Measurements from ENCODE around the gene CYP1A2. TPM values are rescaled to one million over a fixed set of nuclear protein-coding genes. Genes with fewer than 3 reads are reported as not detected.

Gene CYP1A2
- total and polyA plus RNA-seq, 2 of the 13 experiments (the other 11 are each of a cell fraction or from before 2014, with no cell fraction given), result 0.07 TPM; not detected in 1

GRCh38 chr15:74776821-74777768, 28.4 kb downstream of the CYP1A2 start (continued):
- peak; percentile 36; the same call in 1 of the 2 replicates for TF ChIP-seq UBTF (CRISPR knock-in tag; IDR thresholded peaks at IDR 0.05)

- POLR2A ChIA-PET, result interaction anchor here (0.7 to 2.3 kb wide), 7 partner anchors 9 to 590 kb away, joined by 3 to 7 read pairs (median 5); partner anchors contain the start of genes CLK3, CYP1A1 and MAN2C1
- 32% methylated on average over 6 of the region's 6 CpGs for WGBS (ENCODE audit: low lambda C conversion rate)
Measured at GRCh38 chr15:74777769-74778598, 29.3 kb downstream of the CYP1A2 start.

More at GRCh38 chr15:74777769-74778598, 29.3 kb downstream of the CYP1A2 start:
- in situ Hi-C loops (cut with HindIII; ENCODE audit: extremely low pct_ligation_motif_present, low pct_unique_long_range_greater_than_20kb), result loop anchor here (10.0 kb wide), 1 partner anchor 177 kb away; the partner anchor contains the start of gene RPP25
- H3K27me3 ChIP-seq (ENCODE audit: control insufficient read depth in 1 of 2, insufficient read depth in 2 of 2, low read length in 2 of 2), result no peaks in the 10 kb centered on the region
- H4K20me1 ChIP-seq (ENCODE audit: insufficient read depth, low read length), result no peaks in the 10 kb centered on the region
- DNase-seq (ENCODE audit: low spot score) (no peak), FAIRE-seq (peak; percentile 12), ATAC-seq (peak; percentile 51)
- peaks cover 86% of the 10 kb centered on the region for H3K4me1 ChIP-seq (ENCODE audit: insufficient read depth, low read length)
- intact Hi-C loops (cut with micrococcal nuclease; ENCODE audit: unreplicated experiment), result no loop called here
- no peak overlapping the region for H2AFZ ChIP-seq (ENCODE audit: low read length)
- 0 out of 2 replicates have a peak, but pooled peaks have one; percentile 34 for TF ChIP-seq NR2F2 (IDR thresholded peaks at IDR 0.05; ENCODE audit: borderline replicate concordance, low read depth)
- TF ChIP-seq ZNF362 (CRISPR knock-in tag; IDR thresholded peaks at IDR 0.05; ENCODE audit: borderline replicate concordance), result peak; percentile 95
- no peak for TF ChIP-seq ATRX (CRISPR knock-in tag; IDR thresholded peaks at IDR 0.05; ENCODE audit: borderline replicate concordance)
- no peak for TF ChIP-seq ZNF772 (CRISPR knock-in tag; IDR thresholded peaks at IDR 0.05)
- TF ChIP-seq NRL (CRISPR knock-in tag; IDR thresholded peaks at IDR 0.05; ENCODE audit: borderline replicate concordance), result 0 out of 2 replicates have a peak, but pooled peaks have one; percentile 45
- 0 out of 2 replicates have a peak, but pooled peaks have one; percentile 30 for TF ChIP-seq ZNF224 (CRISPR knock-in tag; IDR thresholded peaks at IDR 0.05)
- TF ChIP-seq ZNF230 (CRISPR knock-in tag; IDR thresholded peaks at IDR 0.05), result no peak
- peak; percentile 14; the same call in 1 of the 2 replicates for TF ChIP-seq HNF4A (CRISPR knock-in tag; IDR thresholded peaks at IDR 0.05)
- TF ChIP-seq NR2C2 (CRISPR knock-in tag; IDR thresholded peaks at IDR 0.05; ENCODE audit: borderline replicate concordance), result peak; percentile 91
- peak; percentile 85 for TF ChIP-seq ZNF121 (CRISPR knock-in tag; IDR thresholded peaks at IDR 0.05)
- TF ChIP-seq ZMYM3 (CRISPR knock-in tag; IDR thresholded peaks at IDR 0.05), result peak; percentile 28; the same call in 1 of the 2 replicates
- TF ChIP-seq PHF21A (CRISPR knock-in tag; IDR thresholded peaks at IDR 0.05), result 0 out of 2 replicates have a peak, but pooled peaks have one; percentile 27
- peak; percentile 93 for TF ChIP-seq NR2F6 (IDR thresholded peaks at IDR 0.05)
- peak; percentile 89 for TF ChIP-seq NR2F6 (CRISPR knock-in tag; IDR thresholded peaks at IDR 0.05)
- H3K36me3 ChIP-seq (replicated peaks in 1 of 2; ENCODE audit: control insufficient read depth in 1 of 2, insufficient read depth in 2 of 2, low read length in 2 of 2), result no peaks in the 10 kb centered on the region
- peak overlapping the region; percentile 1 for H3K27ac ChIP-seq (ENCODE audit: extremely low read length, insufficient read depth, low read length)
- no TSS peak for BruUV-seq (replicated peaks)
- H3K4me2 ChIP-seq (ENCODE audit: low read depth, low read length), result peak overlapping the region; percentile 81
- H3K9ac ChIP-seq (ENCODE audit: insufficient read depth, low read depth, low read length), result peak overlapping the region; percentile 13; the same call in 1 of the 2 replicates
- H3K4me3 ChIP-seq (replicated peaks in 1 of 3; ENCODE audit: insufficient read depth in 1 of 3, low read depth in 2 of 3, low read length in 3 of 3), result peak overlapping the region in 1 of 3 experiments; percentile 51; a peak in 2 of 6 replicates
- H3K79me2 ChIP-seq (ENCODE audit: insufficient read depth, low read length), result peaks cover 5% of the 10 kb centered on the region
- CTCF ChIA-PET (ENCODE audit: low intra/inter-chr PET ratio, low total read pairs), result interaction anchor here (2.5 kb wide), 1 partner anchor 22 kb away, joined by 6 read pairs; no protein-coding TSS in a partner anchor
- no peaks in the 10 kb centered on the region for H3K9me3 ChIP-seq (ENCODE audit: low read length)
